ENCODE data around the gene TMEM204.

TMEM204 gene

DNA sequence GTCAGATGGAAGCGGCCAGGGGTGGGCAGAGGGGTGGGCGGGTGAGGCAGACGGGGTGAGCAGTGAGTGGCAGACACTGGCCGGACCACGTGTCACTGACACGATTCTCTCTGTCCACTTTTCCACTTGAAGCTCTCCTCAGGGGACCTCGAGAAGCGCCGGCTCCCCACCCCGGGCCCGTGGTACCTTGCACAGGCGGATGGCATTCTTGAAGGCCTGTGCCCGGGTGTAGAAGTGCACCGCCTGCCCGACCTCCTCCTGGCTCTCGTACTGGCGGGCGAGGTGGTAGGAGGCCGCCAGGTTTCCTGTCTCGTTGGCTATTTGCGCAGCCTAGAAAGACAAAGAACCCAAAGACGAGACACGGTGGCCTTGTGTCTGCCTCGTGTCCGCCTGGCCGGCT, 9.1 kb upstream of the TMEM204 start:
- no peak for DNase-seq

DNA sequence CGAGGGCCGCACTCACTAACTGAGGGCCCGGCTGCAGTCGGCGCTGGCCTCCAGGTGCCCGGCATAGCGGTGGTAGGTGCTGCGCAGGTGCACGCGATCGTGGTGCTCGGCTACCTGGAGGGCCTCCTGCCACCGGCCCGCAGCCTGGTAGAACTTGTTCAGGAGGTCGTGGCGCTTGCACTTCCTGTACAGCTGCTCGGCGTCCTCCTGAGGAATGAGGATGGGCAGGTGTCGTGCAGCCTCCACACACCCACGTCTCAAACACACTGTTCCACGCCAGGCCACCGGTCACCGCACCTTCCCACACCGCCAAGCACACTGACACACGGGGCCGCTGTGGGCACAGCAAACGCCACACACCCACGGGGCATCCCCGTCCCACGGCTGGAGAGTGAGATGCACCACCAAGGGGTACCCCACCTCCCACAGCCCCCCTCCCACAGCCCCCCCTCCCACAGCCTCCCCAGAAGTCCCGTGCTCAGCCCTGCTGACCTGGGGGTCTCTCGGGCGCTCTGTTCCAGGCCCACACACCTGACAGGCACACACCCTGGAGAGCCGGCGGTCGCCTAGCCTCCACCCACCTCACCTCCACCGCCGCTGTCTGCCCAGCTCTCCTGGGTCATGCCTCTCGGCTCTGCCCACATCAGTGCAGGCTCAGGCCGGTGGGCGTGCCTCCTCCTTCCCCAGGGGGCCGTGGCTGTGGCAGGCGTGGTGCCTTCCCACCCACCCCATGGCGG, 7.4 kb upstream of the TMEM204 start:
- DNase-seq = no peak

DNA sequence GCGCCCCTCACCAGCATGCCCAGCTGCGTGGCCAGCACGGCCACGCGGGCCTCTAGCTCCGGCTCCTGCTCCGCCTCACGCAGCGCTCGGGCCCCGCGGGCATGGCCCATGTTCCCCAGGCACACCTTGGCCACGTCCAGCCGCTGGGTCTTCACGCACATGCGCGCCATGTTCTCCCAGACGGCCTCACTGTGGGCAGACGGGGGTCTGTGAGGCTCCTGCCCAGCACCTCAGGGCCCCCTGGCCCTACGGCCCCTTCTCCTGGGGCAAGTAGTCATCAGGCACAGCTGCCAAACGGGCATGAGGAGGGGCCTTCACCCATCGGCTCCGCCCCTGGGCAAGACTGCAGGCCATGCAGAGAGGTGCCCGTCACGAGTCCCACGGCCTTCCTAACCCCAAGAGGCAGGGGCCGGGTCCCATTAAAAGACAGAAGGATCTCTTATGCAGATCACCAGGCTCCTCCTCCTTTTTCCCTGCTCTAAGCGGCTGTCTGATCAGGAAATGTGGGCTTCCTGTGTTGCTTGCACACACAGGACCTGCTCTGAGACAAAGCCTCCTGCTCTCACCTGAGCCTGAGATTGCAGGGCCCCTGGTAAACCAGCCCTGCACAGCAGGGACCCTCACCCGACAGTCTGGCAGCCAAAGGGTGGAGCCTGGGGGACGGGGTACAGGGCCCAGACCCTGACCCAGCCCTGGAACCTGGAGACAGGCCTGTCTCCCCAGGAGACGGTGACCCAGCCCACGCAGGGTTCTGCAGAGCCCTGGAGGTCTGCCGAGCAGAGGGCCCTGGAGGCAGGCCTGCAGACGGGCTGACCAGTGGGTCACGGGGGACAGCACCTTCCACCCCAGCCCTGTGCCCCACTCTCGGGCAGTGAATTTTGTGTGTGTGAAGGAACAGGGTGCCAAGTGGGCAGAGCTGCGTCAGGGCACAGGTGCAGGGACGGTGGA, 6.6 kb upstream of the TMEM204 start:
- no peak for DNase-seq

DNA sequence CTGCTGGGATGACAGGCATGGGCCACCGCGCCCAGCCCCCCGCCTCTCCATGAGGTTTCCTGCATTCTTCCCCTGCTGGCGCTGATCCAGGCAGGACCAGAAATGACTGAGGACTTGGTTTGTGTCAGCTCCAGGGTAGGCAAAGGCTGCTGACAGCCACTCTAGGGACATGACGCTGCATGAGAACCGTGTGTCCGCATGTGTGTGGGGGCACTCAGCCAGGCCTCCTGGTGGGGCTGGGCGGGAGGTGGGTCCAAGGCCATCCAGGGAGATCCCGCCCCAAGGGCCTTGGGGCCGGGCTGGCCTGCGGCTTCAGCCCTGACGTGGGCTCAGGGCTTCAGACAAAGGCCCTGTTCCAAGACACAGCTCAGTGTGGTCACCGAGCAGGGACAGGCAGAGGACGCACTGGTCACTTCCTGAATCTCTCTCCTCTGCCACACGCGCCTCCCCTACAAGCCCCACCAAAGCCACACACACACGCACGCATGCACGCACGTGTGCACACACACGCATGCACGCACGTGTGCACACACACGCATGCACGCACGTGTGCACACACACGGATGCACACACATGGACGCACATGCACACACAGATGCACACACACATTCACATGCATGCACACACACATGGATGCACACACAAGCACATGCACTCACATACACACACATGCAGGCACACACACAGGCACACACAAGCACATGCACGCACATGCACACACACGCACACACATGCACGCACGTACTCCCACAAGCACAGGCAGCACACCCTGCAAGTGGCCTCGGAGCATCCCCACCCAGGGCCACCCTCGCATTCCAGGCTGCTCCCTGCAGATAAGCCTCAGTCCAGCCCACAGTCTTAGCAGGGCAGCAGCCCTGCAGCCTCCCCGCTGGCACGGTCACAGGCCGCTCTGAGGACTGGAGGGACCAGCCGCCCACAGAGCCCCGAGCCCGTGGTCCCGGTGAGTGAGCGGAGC, 5.3 kb upstream of the TMEM204 start:
- no peak for DNase-seq

DNA sequence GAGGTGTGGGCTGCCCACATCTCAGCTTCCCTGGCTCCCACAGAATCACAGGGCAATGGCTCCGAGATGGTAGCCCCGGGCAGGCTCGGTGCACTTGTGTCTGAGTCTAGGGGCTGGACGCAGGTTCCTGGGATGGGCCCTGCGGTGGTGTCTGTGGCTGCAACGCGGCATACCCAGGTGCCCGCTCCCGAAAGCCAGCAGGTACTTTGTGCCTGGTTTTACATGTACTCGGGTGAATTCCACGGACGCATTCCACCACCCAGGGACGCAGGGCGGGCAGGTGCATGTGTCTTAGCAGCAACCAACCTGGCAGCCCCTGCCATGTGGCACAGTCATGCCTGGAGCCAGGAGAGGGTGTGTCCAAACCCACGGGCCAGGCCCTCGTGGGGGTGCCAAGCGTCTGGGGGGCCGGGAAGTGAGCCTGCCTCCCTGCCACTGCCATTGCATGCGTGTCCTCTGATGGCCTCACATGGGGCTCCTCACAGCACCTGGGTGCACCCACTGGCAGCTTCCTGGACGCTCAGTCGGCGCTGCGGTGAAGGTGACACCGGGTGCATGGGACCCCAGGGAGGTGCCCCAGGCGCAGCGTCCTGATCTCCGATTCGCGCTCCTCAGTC, 4.4 kb upstream of the TMEM204 start:
- DNase-seq = no peak

DNA sequence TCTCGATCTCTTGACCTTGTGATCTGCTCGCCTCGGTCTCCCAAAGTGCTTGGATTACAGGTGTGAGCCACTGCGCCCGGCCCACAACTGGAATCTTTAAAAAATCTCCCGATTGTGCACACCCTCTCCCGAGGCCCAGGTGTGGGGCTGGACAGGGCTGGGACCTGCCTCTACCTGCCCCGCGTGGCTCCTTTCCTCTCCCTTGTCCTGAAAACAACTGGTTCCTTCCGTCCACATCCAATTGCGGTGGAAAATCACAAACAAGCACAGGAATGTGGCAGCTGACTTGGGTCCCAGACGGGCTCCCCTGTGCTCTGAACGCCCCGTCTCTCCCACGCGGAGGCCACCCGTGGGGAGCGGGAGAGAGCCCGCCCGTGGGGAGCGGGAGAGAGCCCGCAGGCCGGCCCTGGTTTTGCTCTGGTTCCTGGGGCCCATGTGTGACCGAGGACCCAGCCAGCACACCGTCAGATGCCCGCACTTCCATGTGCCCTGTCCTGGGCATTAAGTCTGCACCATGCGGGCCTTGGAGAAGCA, 3.0 kb upstream of the TMEM204 start:
- DNase-seq = no peak

DNA sequence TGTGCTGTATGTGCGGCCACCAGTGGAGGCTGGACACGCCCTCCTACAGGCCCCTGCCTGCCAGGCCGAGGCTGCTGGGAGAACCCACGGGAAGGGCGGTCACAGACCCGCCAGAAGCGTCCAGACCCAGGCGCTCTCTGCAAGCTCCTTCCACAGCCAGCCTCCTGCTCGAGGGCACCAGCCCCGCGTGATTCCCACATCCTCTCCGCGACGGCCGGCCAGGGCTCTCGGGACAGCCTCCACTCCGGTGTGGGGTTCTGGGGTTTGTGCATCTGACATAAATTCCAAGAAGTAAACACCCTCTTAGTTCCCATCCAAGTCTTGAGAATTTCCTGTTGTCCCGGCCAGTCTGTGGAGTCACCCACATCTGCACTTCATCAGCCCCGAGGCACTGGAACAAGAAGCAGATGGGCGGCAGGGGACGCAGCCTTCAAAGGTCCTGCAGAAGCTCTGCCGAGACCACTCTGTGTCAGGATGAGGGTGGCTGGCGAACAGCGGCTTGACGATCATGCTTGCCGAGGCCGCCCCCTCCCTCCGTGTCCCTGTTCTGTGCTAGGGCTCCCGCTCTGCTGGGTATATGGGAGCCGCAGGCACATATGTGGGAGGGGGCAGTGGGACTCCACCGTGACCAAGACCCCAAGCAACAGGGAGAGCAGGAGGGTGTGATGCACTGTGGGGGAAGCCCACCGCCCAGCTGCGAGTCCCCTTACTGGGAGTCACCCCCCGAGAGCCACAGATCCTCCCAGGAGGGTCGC, 2.4 kb upstream of the TMEM204 start:
- DNase-seq = no peak

DNA sequence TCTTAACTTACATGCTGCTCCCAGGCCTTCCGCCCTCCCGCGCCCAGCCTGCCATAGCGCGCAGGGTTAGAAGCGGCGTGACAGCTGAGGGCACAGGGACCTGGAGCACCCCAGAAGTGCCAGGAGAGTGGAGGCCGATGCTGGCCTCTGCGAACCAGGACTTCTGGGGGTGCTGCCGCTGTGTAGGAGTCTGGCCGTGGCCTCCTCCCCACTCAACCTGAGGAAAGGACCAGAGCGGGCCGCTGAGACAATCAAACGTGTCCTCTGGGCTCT, 1.9 kb upstream of the TMEM204 start:
- no peak for DNase-seq

DNA sequence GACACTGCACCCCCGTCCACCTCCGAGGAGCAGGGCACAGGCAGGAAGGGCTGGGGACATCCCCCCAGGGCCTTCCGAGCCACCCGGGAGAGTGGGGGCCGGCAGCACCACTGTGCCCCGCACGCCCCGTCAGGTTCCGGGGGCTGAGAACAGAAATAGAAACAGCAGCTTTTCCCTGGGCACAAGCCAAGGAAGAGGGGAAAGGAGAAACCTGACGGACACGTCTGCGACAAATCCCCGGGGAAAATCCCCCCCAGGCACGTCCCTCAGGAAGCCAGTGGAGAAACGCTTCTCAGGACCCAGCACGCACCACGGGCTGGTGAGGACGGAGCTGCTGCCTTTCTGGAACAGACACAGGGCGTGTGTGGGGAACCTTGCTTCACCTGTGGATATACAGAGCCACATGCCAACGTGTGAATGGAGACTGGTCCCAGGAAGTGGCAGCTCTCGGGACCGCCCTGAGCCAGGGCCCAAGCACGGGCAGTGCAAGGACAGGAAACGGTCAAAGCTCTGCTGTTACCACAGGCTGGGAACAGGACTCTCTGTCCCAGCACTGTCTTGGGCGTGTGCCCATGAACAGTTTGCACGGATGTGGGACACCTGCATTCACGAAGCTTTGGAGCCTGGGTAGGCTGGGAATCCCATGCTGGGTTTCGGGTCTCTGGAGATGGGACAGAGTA, 1.2 kb upstream of the TMEM204 start:
- no peak for DNase-seq

DNA sequence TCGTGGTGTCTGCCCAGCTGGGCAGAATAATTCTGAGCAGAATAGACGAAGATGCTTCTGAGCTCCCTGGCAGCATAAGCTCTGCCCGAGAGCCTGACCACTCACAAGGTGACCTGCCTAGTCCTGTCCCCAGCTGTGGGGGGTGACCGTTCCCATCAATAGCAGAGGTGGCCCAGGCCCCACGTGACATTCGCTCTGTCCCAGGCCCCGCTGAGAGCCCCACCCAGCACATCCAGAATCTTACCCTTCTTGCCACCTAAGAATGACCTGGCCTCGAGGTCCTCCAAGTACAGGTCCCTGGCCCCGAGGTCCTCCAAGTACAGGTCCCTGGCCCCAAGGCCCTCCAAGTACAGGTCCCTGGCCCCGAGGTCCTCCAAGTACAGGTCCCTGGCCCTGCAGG, 695 bp upstream of the TMEM204 start:
- DNase-seq = no peak

DNA sequence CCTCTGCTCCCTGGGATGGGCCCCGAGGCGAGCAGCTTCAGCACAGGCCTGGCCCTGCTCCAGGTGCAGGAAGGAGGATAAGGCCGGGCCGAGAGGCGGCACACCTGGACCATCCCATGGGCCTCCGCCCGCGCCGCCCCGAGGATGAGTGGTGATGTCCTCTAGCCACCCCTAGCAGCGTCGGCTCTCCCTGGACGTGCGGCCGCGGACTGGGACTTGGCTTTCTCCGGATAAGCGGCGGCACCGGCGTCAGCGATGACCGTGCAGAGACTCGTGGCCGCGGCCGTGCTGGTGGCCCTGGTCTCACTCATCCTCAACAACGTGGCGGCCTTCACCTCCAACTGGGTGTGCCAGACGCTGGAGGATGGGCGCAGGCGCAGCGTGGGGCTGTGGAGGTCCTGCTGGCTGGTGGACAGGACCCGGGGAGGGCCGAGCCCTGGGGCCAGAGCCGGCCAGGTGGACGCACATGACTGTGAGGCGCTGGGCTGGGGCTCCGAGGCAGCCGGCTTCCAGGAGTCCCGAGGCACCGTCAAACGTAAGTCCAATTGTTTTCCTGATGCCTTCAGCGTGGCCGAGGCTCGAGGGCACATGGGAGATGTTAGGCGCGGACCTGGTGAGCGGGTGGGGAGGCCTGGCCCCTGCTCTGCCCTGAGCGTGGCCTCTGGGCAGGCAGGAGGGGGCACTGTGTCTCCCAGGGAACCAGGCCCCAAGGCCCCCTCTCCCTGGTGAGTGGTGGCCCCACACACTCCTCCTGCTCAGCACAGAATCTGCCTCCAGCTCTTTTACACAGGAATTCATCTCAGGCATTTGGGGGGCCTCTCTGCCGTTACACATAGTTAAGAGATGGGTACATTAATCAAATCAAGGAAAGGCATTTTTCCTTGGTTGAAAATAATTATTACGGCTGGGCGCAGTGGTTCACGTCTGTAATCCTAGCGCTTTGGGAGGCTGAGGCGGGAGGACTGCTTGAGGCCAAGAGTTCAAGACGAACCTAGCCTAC, 855 bp downstream of the TMEM204 start:
- no peak for DNase-seq

DNA sequence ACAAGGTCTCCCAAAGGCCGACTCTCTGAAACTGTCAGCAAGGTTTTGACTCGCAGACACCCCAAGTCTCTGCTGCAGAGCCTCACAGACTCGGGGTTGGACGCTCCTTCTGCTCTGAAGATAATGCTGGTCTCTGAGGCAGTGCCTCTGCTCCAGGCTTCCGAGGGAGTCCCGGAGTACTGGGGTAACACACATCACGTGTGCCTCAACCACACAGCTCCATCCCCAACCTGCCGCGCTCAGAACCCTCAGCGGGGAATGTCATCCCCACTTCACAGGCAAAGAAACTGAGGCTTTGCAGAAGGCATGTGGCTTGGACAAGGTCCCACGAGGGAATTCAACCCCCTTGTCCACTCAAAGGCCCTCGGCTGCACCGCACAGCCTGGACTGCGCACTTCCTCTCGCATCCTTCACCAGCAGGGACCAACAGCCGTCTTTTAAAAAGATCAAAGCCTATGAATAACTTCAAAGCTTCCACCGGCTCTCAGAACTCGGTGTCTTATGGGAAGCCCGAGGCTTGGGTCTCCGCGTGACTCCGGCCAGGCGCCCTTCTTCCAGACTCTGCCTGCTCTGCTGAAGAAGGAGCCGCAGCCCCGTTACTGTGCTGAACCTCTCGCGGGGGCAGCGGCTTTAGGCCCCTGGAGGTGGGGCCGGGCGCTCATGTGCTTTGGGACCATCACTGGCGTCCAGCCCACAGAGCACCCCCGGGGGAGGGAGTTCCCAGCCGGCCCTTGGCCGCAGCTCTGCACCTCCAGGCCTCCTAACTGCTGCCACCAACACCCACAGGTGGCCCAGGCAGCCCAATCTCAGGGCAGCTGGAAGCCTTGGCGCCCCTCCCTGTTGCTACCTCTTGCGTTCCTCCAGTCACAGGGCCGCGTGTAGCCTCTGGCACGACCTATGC, 2.2 kb downstream of the TMEM204 start:
- no peak for DNase-seq

DNA sequence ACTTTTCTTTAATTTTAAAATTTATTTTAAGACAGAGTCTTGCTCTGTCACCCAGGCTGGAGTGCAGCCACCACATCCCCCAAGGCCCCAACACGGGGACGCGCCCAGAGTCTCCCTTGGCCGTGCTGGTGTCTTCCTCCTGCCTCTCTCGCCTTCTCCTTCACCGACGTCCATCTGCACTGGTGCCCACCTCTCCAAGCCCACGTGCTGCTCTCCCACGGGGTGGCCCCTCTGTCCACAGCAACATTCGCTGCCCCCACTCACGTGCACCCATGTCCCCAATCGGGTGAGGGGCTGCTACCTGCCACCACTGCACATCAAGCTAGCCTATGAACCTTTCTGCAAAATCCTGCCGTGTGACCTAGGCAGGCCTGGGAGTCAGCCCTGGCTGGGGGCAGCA, 3.1 kb downstream of the TMEM204 start:
- DNase-seq = no peak

DNA sequence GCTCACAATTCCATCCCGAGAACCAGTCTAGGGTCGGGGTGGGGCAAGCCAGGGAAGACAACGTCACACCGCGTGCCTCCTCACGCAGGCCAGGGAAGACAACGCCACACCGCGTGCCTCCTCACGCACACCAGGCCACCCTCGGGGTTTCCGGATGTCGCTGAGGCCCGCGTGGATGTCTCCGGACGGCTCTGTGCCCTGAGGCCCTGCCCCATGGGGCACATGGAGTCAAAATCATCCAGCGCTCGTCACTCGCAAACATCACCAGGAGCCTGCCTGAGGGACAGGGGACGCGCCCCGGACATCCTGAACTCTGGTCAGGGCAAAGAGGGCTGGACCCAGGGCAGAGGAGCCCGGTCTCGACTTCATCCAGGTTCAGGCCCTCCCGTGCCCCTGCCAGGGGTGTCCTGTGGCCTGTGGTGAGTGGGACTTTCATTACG, 3.7 kb downstream of the TMEM204 start:
- DNase-seq = no peak

DNA sequence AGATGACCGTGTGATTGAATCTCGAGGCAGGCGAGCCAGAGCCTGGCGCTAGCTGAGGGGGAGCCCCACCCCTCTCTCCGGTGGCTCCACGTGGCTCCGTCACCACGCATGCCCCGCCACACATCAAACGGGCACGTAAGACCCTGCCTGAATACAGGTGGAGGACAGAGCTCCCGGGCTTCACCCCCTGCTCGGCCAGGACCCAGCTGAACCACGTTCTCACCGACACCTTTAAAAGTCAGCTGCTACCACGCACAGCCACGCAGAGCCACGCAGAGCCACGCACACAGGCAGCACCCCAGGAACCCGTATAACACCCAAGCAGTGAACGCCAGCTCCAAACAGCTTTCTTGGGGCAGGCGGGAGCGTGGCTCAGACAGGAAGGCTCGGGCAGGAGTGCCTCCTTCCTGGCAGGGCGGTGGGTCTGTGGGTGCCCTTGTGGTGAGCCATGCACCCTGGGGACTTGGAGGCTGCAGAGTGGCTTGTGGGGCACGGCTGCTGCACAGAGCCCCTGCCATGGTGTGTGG, 4.4 kb downstream of the TMEM204 start:
- no peak for DNase-seq

DNA sequence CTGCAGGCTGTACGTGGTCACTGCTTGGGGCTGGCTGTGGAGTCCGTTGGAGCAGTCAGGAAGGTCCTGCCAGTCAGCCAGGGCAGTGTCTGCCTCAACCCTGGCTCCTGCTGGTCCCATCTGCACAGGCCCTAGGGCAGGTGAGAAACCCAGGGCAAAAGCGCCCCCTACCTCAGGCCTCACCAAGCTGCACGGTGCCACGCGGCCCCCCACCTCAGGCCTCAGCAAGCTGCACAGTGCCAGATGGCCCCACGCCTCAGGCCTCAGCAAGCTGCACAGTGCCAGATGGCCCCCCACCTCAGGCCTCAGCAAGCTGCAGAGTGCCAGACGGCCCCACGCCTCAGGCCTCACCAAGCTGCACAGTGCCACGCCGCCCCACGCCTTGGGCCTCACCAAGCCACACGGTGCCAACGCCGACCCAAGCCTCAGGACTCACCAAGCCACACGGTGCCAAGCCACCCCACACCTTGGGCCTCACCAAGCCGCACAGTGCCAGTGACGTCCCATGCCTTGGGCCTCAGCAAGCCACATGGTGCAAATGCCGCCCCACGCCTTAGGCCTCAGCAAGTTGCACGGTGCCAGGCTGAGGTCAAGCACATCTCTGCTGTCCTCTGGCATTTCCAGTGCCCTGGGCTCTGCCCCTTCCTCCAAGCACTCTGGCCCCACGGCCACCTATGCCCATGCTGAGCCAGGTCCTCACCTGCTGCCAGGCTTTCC, 5.5 kb downstream of the TMEM204 start:
- no peak for DNase-seq

DNA sequence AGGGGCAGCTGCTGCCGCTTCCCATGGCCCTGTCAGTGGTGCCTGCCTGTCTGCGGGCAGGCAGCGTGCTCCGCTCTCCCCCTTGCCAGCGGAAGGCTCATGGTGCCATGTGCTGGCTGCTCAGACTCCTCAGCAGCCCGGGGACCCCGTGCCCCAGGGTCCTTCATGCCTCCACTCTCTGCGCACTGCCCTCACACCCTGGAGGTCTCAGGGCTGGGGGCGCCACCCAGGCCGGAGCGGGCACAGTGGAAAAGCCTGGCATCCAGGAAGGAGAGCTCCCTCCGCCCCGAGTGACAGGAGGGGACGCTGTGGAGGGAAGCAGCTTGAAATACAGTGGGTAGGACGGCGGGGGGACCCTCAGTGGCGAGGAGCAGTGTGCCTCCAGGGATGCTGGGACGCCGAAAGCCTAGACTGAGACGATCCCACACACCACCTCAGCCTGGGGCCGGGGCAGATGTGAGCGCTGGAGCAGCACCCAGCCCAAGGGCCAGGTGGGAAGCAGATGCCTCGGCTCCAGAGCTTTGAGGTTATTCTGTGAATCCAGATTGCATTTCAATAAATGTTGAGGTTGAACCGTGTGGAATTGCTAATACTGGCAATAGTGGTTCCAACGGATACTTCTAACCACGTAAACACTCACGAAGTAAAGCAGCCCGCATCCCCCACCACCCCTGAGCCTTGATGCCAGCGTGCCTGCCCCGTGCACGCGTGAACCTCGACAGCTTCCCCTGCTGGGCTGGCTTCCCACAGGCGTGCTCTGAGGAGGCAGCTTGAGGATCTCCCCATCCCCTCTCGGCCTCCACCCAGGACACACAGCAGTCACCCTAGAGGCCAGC, 6.5 kb downstream of the TMEM204 start:
- no peak for DNase-seq
